Measurements from ENCODE around the gene RTTN.

GRCh38 chr18:70220628-70221027 is 15.1 kb upstream of the RTTN start:
- TF ChIP-seq CTCF (IDR thresholded peaks at IDR 0.05) (no peak), EZH2phosphoT487 (IDR thresholded peaks at IDR 0.05) (no peak)

Data from neural progenitor cell (in vitro differentiated cells).